ENCODE data around the gene MED7. TPM values are rescaled to one million over a fixed set of nuclear protein-coding genes. Genes with fewer than 3 reads are reported as not detected.

The MED7 gene
- total RNA-seq, 4 donors from 2014 or later: 7.0 to 9.4 (median 8.5) TPM

- Histone ChIP-seq H3K36me3 (no peaks in the 10 kb centered on the region), H3K27me3 (no peaks in the 10 kb centered on the region), H3K9me3 (no peaks in the 10 kb centered on the region), H3K4me1 (no peaks in the 10 kb centered on the region), H3K4me3 (no peak overlapping the region), H3K27ac (no peak overlapping the region)
- TF ChIP-seq POLR2A (IDR thresholded peaks at IDR 0.05): no peak
- TF ChIP-seq CTCF (IDR thresholded peaks at IDR 0.05 in 4 of 5, conservative IDR thresholded peaks at IDR 0.05 in 1 of 5): peak in 4 of 5 experiments; percentile 54 to 82 (median 68)
- DNase-seq (peak in 1 of 2 donors; percentile 30), ATAC-seq (peak; percentile 60)
- intact Hi-C loops (cut with DNase I; ENCODE audit: low total_unique reads): loop anchor here (10.0 kb wide), 1 partner anchor 596 kb away; the partner anchor contains the start of gene LSM11
- in situ Hi-C loops (cut with MboI; ENCODE audit: low sequenced_read_pairs in 4 of 4): loop anchor here in 3 of 4 donors (10.0 to 25.0 kb wide), 2 partner anchors 586 to 588 kb away; partner anchors contain the start of genes THG1L (in 3 of the 3) and LSM11 (in 2 of the 3)
These were observed 6.3 kb upstream of the MED7 start for GRCh38 chr5:157148734-157149615.

DNA sequence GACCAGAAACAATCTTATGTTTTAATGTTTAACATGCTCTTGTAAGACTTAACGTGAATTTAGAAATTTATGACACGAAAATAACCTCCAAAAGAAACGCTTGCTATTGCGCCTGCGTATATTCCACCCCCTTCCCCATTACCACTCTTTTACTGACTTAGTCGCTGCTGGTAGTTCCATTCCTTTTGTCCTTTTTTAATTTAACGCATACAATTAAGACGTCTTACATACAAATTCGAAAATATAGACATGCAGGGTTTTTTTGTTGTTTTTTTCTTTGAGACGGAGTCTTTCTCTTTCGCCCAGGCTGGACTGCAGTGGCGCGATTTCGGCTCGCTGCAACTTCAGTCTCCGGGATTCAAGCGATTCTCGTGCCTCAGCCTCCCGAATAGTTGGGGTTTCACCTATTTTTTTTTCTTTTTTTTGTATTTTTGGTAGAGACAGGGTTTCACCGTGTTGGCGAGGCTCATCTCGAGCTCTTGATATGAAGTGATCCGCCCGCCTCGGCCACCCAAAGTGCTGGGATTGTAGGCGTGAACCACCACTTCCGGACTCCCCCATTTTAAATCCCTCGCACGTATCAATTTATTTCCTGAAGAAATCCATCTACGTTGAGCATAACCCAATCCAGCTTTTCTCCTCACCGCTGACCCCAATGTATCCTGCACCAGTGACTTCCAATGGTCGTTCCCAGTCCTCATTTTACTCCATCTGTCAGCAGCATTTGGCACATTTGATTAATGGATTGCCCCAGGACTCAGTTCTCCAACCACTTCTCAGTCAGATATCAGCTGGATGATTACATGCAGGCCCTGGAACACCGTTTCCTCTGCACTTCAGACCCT lies 684 bp upstream of the MED7 start:
- Histone ChIP-seq H3K36me3 (peaks cover 0 to 5% of the 10 kb centered on the region in 2 donors), H3K4me3 (peak overlapping the region; percentile 68 to 96 (median 86)), H3K9me3 (no peaks in the 10 kb centered on the region), H3K27me3 (no peaks in the 10 kb centered on the region), H3K4me1 (peaks cover 10% of the 10 kb centered on the region in 2 donors), H3K27ac (peak overlapping the region; percentile 83 to 90 (median 89))
- ATAC-seq: peak; percentile 82
- DNase-seq: peak; percentile 4 to 32
- TF ChIP-seq POLR2A (IDR thresholded peaks at IDR 0.05): no peak
- TF ChIP-seq CTCF (IDR thresholded peaks at IDR 0.05 in 4 of 5, conservative IDR thresholded peaks at IDR 0.05 in 1 of 5): no peak
- in situ Hi-C loops (cut with MboI; ENCODE audit: low sequenced_read_pairs in 4 of 4): loop anchor here in 3 of 4 donors (10.0 to 25.0 kb wide), 2 partner anchors 591 to 594 kb away; partner anchors contain the start of genes THG1L (in 3 of the 3) and LSM11 (in 2 of the 3)
- intact Hi-C loops (cut with DNase I; ENCODE audit: low total_unique reads): loop anchor here (5.0 to 10.0 kb wide), 2 partner anchors 601 to 714 kb away; partner anchors contain the start of genes CLINT1 and LSM11

DNA sequence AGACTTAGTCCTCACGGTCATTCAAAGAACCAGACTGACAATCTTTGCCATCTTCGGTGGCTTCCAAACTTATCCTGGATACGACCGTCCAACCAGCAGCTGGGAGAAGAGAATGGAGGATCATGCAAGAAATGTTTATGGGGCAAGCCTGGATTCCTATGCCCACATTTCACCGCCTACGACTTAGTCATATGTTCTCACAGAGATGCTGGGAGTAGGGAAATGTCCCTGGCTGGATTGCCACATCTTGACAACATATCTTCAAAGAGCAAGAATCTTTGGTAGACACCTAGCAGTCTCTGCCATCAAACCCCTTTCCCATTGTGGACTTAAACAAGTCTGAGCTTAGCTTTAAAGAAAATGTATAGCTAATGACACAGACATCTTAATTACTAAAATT lies 5.0 kb downstream of the MED7 start:
- in situ Hi-C loops (cut with MboI; ENCODE audit: low sequenced_read_pairs in 4 of 4) (loop anchor here in 2 of 4 donors (25.0 kb wide), 1 partner anchor 600 kb away; the partner anchor contains the start of genes LSM11 (in 2 of the 2) and THG1L (in 2 of the 2)), intact Hi-C loops (cut with DNase I; ENCODE audit: low total_unique reads) (no loop called here)
- H3K36me3 ChIP-seq: peaks cover 0 to 19% of the 10 kb centered on the region in 2 donors
- no peak for TF ChIP-seq CTCF (IDR thresholded peaks at IDR 0.05 in 4 of 5, conservative IDR thresholded peaks at IDR 0.05 in 1 of 5)
- no peak for TF ChIP-seq POLR2A (IDR thresholded peaks at IDR 0.05)
- ATAC-seq: no peak
- no peak overlapping the region for H3K4me3 ChIP-seq
- no peaks in the 10 kb centered on the region for H3K9me3 ChIP-seq
- H3K27me3 ChIP-seq: no peaks in the 10 kb centered on the region
- no peak for DNase-seq
- H3K4me1 ChIP-seq: peaks cover 10% of the 10 kb centered on the region in 2 donors
- H3K27ac ChIP-seq: no peak overlapping the region

- no peaks in the 10 kb centered on the region for H3K27me3 ChIP-seq
- H3K4me3 ChIP-seq: no peak overlapping the region
- no peaks in the 10 kb centered on the region for H3K4me1 ChIP-seq
- peaks cover 0 to 4% of the 10 kb centered on the region in 2 donors for H3K36me3 ChIP-seq
- intact Hi-C loops (cut with DNase I; ENCODE audit: low total_unique reads): no loop called here
- no peaks in the 10 kb centered on the region for H3K9me3 ChIP-seq
- H3K27ac ChIP-seq: no peak overlapping the region
- ATAC-seq (no peak), DNase-seq (no peak)
- no peak for TF ChIP-seq POLR2A (IDR thresholded peaks at IDR 0.05)
- TF ChIP-seq CTCF (IDR thresholded peaks at IDR 0.05 in 4 of 5, conservative IDR thresholded peaks at IDR 0.05 in 1 of 5): no peak
- in situ Hi-C loops (cut with MboI; ENCODE audit: low sequenced_read_pairs in 4 of 4): loop anchor here in 2 of 4 donors (25.0 kb wide), 1 partner anchor 605 kb away; the partner anchor contains the start of genes LSM11 (in 2 of the 2) and THG1L (in 2 of the 2)
These were observed 10.4 kb downstream of the MED7 start for GRCh38 chr5:157132281-157132612.
